DND-41 (cell line): ENCODE data around the gene HSD11B1L.

Experiments
- EZH2 ChIP-seq: IDR thresholded peaks from 3 replicates; pipeline ENCODE4 v1.6.1; 2012; ENCODE audit warnings: borderline replicate concordance, low read depth, mild to moderate bottlenecking, moderate library complexity, low read length, inconsistent platforms; ENCODE audit not compliant: severe bottlenecking
- TF ChIP-seq, protein P1 (sequence below): IDR thresholded peaks from 2 replicates; pipeline ENCODE4 v1.5.1; 2012; ENCODE audit warnings: borderline replicate concordance, low read length, moderate library complexity, mild to moderate bottlenecking; ENCODE audit not compliant: poor library complexity, severe bottlenecking; ENCODE audit errors: extremely low read depth

DNA sequence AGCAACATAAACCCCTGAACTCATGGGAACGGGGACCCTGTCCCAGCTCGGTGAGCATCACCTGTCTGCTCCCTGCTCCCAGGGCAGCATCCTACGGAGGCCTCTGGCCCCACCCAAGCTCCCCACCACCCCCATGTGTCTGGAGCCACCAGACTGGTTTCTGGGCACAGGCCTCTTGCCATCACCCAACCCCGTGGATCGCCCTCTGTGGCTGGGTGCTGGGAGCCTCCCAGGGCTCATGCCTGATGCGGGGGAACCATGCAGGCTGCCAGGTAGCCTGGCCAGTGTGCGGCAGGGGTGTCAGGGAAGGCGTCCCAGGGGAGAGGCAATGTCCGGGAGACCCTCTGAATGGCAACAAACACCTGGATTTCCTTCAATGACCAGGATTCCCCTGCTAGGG, 3.2 kb upstream of the HSD11B1L start:
- TF ChIP-seq, protein P1, sequence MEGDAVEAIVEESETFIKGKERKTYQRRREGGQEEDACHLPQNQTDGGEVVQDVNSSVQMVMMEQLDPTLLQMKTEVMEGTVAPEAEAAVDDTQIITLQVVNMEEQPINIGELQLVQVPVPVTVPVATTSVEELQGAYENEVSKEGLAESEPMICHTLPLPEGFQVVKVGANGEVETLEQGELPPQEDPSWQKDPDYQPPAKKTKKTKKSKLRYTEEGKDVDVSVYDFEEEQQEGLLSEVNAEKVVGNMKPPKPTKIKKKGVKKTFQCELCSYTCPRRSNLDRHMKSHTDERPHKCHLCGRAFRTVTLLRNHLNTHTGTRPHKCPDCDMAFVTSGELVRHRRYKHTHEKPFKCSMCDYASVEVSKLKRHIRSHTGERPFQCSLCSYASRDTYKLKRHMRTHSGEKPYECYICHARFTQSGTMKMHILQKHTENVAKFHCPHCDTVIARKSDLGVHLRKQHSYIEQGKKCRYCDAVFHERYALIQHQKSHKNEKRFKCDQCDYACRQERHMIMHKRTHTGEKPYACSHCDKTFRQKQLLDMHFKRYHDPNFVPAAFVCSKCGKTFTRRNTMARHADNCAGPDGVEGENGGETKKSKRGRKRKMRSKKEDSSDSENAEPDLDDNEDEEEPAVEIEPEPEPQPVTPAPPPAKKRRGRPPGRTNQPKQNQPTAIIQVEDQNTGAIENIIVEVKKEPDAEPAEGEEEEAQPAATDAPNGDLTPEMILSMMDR: no peak
- TF ChIP-seq EZH2: no peak
